Neural progenitor cell (in vitro differentiated cells): ENCODE measurements around the gene CACHD1.

Source experiments
- EZH2 ChIP-seq: fragments of 200-600 bp; sonication (generic); IDR thresholded peaks from 2 replicates; pipeline ENCODE4 v1.6.1; 2017; ENCODE audit warnings: antibody characterized with exemption, mild to moderate bottlenecking, moderate library complexity
- EZH2phosphoT487 ChIP-seq: fragments of 200-600 bp; sonication (generic); IDR thresholded peaks from 2 replicates; pipeline ENCODE4 v1.6.1; 2017; ENCODE audit warnings: antibody characterized with exemption
- TF ChIP-seq, protein P1 (sequence below): fragments of 200-600 bp; sonication (generic); IDR thresholded peaks from 2 replicates; pipeline ENCODE4 v1.5.1; 2017; ENCODE audit warnings: antibody characterized with exemption, mild to moderate bottlenecking

DNA sequence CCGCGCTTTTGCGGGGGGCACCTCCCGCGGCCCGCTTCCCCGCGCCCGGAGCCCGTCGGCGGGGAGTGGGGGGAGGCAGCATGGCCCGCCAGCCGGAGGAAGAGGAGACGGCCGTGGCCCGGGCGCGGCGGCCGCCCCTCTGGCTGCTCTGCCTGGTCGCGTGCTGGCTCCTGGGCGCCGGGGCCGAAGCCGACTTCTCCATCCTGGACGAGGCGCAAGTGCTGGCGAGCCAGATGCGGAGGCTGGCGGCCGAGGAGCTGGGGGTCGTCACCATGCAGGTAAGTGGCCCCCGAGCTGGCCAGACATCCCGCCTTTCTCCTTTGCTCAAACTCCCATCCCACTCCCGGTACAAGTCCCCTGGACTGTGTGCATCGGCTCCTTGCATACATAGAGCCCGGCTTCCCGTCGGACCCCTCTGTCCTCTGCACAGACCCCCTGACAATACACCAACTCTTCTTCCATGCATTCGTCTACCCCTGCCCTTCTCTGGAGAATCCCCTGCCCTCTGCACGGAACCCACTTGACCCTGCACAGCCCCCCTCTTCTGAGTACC is 812 bp downstream of the CACHD1 start:
- TF ChIP-seq, protein P1, sequence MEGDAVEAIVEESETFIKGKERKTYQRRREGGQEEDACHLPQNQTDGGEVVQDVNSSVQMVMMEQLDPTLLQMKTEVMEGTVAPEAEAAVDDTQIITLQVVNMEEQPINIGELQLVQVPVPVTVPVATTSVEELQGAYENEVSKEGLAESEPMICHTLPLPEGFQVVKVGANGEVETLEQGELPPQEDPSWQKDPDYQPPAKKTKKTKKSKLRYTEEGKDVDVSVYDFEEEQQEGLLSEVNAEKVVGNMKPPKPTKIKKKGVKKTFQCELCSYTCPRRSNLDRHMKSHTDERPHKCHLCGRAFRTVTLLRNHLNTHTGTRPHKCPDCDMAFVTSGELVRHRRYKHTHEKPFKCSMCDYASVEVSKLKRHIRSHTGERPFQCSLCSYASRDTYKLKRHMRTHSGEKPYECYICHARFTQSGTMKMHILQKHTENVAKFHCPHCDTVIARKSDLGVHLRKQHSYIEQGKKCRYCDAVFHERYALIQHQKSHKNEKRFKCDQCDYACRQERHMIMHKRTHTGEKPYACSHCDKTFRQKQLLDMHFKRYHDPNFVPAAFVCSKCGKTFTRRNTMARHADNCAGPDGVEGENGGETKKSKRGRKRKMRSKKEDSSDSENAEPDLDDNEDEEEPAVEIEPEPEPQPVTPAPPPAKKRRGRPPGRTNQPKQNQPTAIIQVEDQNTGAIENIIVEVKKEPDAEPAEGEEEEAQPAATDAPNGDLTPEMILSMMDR = no peak
- TF ChIP-seq EZH2 (no peak), EZH2phosphoT487 (no peak)
